Right renal cortex interstitium (tissue), 3 donors: ENCODE results near the gene GRXCR1. TPM values are rescaled to one million over a fixed set of nuclear protein-coding genes. Genes with fewer than 3 reads are reported as not detected.

ENCODE experiments used
- DNase-seq, 3 donors: peaks; one replicate each; pipeline ENCODE4 v3.0.0-alpha.2; 2013; ENCODE audit warnings: low read depth in 3 of 3, low spot score in 2 of 3
- polyA plus RNA-seq, 3 donors: library from polyadenylated mRNA; unstranded; fragments of 120-200 nt; gene quantifications; one replicate each; pipeline ENCODE4 v1.2.1, GENCODE V29; 2013; ENCODE audit not compliant: insufficient read length in 3 of 3

The GRXCR1 gene
- polyA plus RNA-seq, 3 donors = not detected

GRCh38 chr4:42925921-42926320 is 33.4 kb downstream of the GRXCR1 start:
- DNase-seq = no peak

DNA sequence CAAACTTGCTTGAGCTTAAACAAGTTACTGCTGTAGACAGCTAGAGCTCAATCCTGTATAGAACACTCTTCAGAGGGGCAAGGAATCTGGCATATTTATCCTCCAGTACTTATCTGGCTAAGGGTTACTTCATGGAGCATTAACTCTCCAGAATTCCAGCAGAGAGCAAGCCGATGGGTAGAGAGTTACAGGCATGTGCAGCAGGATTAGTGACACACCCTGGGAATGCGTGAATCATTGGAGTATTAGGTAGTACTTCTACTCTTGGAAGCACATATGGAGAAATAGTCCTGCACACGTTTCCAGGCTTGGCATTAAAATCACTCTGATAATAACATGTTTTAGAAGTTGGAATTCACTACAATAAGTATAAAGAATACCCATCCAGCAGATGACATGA is 35.4 kb downstream of the GRXCR1 start:
- DNase-seq = no peak

- DNase-seq = no peak
These were observed 36.1 kb downstream of the GRXCR1 start for GRCh38 chr4:42928582-42928981.

- no peak for DNase-seq
These were observed 49.7 kb downstream of the GRXCR1 start for GRCh38 chr4:42942216-42942615.

DNA sequence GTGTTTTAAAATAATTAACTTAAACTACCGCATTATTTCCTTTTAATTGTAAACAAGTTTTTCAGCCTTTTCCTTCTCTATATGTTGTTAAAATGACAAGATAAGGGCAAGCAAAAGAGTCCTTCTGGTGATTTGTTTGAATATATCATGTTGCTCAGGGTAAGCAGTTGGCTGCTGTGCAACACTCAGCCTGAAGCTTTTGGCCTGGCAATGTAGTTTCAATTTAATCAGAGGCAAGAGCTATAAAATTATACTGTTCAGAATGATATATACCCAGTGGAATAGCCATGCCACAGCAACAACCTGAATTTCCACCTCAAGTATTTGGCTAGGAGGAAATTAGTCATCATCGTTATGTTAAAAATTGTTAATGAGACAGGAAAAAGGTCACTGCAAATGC is 53.4 kb downstream of the GRXCR1 start:
- no peak for DNase-seq

DNA sequence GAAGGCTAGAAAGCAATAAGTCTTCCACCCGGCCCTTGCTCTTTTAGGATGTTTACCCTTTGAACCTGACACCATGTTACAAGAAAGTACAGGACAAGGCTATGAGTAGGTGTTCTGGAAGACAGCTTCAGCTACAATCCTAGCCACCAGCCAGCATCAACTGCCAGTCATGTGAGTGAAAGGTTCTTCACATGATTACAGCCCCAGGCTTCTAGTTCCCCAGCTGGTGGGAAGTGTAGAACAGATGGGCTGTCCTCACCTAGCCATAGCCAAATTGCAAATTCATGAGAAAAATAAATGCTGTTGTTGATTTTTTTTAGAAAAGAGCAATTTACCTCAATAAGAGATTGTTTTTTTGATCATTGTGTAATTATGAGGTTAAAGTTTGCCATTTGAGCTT is 60.8 kb downstream of the GRXCR1 start:
- DNase-seq = no peak

- DNase-seq = no peak
These were observed 62.6 kb downstream of the GRXCR1 start for GRCh38 chr4:42954963-42955669.

DNA sequence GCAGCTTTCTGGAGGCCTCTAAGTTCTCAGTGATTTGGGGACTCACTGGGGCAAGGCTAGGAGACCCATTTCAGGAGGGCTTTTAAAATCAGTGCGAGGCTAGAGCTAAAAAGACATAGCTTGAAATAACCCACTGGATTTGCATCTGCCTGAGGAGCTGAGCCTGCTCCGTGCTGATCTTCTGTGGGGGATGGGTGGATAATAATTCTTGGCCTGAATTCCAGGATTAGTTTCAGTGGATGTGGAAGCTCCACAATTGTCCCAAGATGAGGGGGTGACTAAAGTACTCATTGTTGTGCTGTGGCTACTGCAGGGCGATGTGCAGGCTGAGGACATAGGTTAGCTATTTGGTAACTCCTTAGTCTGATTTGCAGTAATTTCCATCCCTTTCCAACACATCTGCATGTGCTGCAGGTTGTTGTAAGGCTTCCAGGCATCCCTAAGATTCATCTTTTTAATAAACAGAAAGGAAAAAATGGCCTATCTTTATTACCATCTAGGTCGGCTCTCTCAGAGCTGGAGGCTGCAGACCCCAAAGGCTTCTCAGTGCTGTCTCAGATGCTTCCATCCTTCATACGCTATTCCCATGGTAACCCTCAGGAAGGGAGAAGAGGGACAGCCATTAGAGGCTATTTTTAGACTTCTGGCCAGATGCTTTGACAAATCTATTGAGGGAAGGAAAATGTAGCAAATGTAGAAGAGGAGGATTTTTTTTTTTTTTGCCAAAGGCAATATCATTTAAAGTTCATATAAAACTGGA is 63.4 kb downstream of the GRXCR1 start:
- no peak for DNase-seq

DNA sequence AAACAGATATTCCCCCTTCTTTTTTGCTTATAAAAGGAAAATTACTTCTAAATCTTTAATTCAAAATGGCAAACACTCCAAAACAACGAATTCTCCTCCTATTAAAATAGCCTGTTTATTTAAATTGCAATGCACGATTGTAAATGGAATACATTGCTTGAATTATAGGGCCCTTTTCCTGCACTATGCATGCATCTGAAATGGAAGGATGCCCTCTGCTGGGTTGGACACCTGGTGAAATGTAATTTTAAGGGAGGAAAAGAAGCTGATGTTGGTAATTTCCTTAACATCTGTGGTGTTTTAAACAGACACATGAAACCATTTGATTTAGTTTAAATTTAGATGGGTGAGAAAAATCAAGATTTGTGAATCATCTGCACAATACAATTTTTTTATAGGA is 72.8 kb downstream of the GRXCR1 start:
- DNase-seq = peak in 1 of 3 donors; percentile 1

- no peak for DNase-seq
These were observed 93.5 kb downstream of the GRXCR1 start for GRCh38 chr4:42985976-42986375.

DNA sequence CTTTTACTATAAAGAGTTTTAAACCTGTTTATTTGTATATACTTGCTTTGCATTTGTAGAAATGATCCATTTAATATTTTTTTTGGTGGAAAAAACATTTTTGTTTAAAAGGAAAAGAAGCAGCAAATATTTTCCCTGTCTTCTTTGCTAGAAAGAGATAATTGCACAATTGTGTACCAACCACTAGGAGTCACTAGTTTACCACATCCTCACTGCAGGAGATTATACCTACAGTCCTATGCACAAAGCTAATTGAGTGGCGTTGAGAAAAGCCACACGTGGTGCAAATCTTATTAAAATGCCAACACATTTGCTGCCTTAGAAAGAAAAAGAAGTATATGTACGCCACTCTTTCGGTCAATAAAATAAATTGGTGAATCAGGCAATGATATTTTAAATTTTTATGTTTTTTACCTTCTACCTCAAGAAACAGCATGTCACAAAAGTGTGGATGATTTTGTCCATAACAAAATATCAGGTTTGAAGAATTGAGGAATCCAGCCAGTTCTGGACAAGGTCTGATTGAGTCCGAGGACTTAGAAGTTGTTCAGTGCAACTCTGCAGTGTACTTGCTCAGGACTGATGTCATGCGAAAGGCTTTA is 102.9 kb downstream of the GRXCR1 start:
- DNase-seq = peak; percentile 2 to 13 (median 2)

GRCh38 chr4:43008793-43009192 is 116.3 kb downstream of the GRXCR1 start:
- no peak for DNase-seq

- no peak for DNase-seq
These were observed 121.7 kb downstream of the GRXCR1 start for GRCh38 chr4:43014256-43014655.

- no peak for DNase-seq
These were observed 149.1 kb downstream of the GRXCR1 start for GRCh38 chr4:43041632-43042031.

- DNase-seq = no peak
These were observed 154.5 kb downstream of the GRXCR1 start for GRCh38 chr4:43047058-43047457.

- DNase-seq = no peak
These were observed 156.1 kb downstream of the GRXCR1 start for GRCh38 chr4:43048570-43048969.

DNA sequence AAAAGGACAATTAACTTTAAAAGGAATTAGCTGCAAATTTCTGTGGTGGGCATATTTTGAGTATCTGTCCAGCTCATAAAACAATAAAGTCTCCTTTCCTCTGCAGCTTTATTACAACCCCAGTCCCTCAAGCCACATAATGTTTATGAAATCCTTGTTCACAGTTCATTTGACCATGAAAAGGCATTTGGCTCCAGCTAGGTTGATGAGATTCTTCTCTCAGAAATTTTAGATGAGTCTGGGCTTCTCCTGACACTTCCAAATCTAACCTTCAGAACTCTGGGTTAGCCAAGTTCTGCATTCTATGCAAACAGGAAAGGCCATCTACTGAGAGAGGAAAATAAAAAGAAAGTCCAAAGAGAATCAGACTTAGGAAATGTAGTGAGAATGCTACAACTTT is 156.8 kb downstream of the GRXCR1 start:
- no peak for DNase-seq

DNA sequence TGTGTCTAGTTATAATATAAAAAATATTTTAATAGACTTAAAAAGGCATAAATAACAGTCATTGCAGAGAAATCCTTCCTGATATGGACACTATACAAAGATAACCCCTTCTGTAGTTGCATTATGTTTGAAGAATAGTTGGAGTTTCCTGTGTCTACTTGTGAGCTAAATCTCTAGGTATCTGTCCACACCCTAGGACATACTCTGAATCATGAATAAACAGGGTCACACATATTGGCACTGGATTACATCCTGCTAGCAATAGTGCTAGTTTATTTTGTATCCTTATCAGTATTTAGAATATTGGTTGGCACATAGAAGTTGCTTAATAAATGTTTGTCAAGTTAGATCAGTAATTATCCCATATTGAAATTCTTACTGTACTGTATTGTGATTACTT is 173.9 kb downstream of the GRXCR1 start:
- DNase-seq = no peak

GRCh38 chr4:43071069-43071468 is 178.6 kb downstream of the GRXCR1 start:
- DNase-seq = no peak
